ENCODE data around the gene VPS50.

- no peak for TF ChIP-seq EZH2 (IDR thresholded peaks at IDR 0.05)
- no peak for TF ChIP-seq POLR2AphosphoS5 (IDR thresholded peaks at IDR 0.05; ENCODE audit: borderline replicate concordance, low read depth, low read length)
- TF ChIP-seq FOXP2 (optimal IDR thresholded peaks at IDR 0.05; ENCODE audit: control extremely low read depth, extremely low read length, insufficient read depth) = no peak
Observed at GRCh38 chr7:93231259-93231658, 907 bp upstream of the VPS50 start.
